PC-3 (cell line): ENCODE measurements around the gene GFRA1. TPM values are rescaled to one million over a fixed set of nuclear protein-coding genes. Genes with fewer than 3 reads are reported as not detected.

Source experiments
- ATAC-seq: fragments of 200-7000 bp; cut with Tn5 transposase; 2 replicates; pipeline ENCODE4 v1.9.1; 2020; ENCODE audit warnings: mild to moderate bottlenecking, moderate library complexity
- BruUV-seq: library from RNA; stranded (reverse); fragments of 400-500 nt; replicated peaks from 2 replicates; lab custom pipeline; 2021; lab: Mats Ljungman, UMichigan
- CTCF ChIA-PET: fragments of 300-600 bp; sonication (Branson Sonifier 250); formaldehyde crosslinking; loops from one replicate; lab custom pipeline; 2022; ENCODE audit warnings: antibody characterized with exemption; lab: Charles Lee
- POLR2A ChIA-PET: fragments of 300-600 bp; sonication (Branson Sonifier 250); formaldehyde crosslinking; loops from one replicate; lab custom pipeline; 2022; ENCODE audit warnings: antibody characterized with exemption; ENCODE audit not compliant: unreplicated experiment; lab: Charles Lee
- DNase-seq: peaks from one replicate; pipeline ENCODE4 v3.0.0-alpha.2; 2015
- H2AFZ ChIP-seq: fragments of 300-600 bp; sonication (generic); 2 replicates; pipeline ENCODE4 v1.6.0; 2016; ENCODE audit warnings: antibody characterized with exemption, low read length
- H3F3A ChIP-seq: fragments of 300-600 bp; sonication (generic); one replicate; pipeline ENCODE4 v1.6.0; 2017; ENCODE audit warnings: antibody characterized with exemption, low read length, control low read depth, mild to moderate bottlenecking; ENCODE audit not compliant: unreplicated experiment
- H3K27ac ChIP-seq: fragments of 300-600 bp; sonication (generic); 2 replicates; pipeline ENCODE4 v1.5.1; 2016; ENCODE audit warnings: mild to moderate bottlenecking, low read length
- H3K27me3 ChIP-seq: fragments of 300-600 bp; sonication (generic); 2 replicates; pipeline ENCODE4 v1.6.1; 2016; ENCODE audit warnings: low read length, mixed read lengths
- H3K36me3 ChIP-seq: fragments of 300-600 bp; sonication (generic); 2 replicates; pipeline ENCODE4 v1.6.1; 2016; ENCODE audit warnings: low read depth, mixed run types, low read length, mixed read lengths
- H3K4me1 ChIP-seq: fragments of 300-600 bp; sonication (generic); 2 replicates; pipeline ENCODE4 v1.5.1; 2016; ENCODE audit warnings: low read length; ENCODE audit not compliant: insufficient read depth
- H3K4me2 ChIP-seq: fragments of 300-600 bp; sonication (generic); 2 replicates; pipeline ENCODE4 v1.6.0; 2016; ENCODE audit warnings: low read length
- H3K4me3 ChIP-seq: fragments of 300-600 bp; sonication (generic); 2 replicates; pipeline ENCODE4 v1.5.1; 2016; ENCODE audit warnings: mild to moderate bottlenecking, low read length, mixed read lengths
- H3K79me2 ChIP-seq: fragments of 300-600 bp; sonication (generic); 2 replicates; pipeline ENCODE4 v1.6.1; 2017; ENCODE audit warnings: low read length, mixed read lengths
- H3K9ac ChIP-seq: fragments of 300-600 bp; sonication (generic); 2 replicates; pipeline ENCODE4 v1.6.0; 2016; ENCODE audit warnings: mild to moderate bottlenecking, low read length
- H3K9me2 ChIP-seq: fragments of 300-600 bp; sonication (generic); replicated peaks from 2 replicates; pipeline ENCODE4 v1.6.1; 2016; ENCODE audit warnings: mixed run types, low read length, mixed read lengths
- H3K9me3 ChIP-seq: fragments of 300-600 bp; sonication (generic); 2 replicates; pipeline ENCODE4 v1.6.1; 2016; ENCODE audit warnings: low read length, mixed read lengths
- H4K20me1 ChIP-seq: fragments of 300-600 bp; sonication (generic); 2 replicates; pipeline ENCODE4 v1.6.1; 2016; ENCODE audit warnings: low read length, mixed read lengths
- EZH2 ChIP-seq: fragments of 300-600 bp; sonication (generic); IDR thresholded peaks from one replicate; pipeline ENCODE4 v1.6.1; 2017; ENCODE audit warnings: antibody characterized with exemption, mild to moderate bottlenecking, low read length; ENCODE audit not compliant: unreplicated experiment
- EZH2phosphoT487 ChIP-seq: fragments of 300-600 bp; sonication (generic); IDR thresholded peaks from 2 replicates; pipeline ENCODE4 v1.6.1; 2018; ENCODE audit warnings: mild to moderate bottlenecking, antibody characterized with exemption, low read length, borderline replicate concordance
- intact Hi-C: fragments of 100-400 bp; cut with micrococcal nuclease; formaldehyde crosslinking; loops from 2 replicates; pipeline ENCODE4 v1.9.0; 2023
- total RNA-seq: library from RNA; depleted of rRNA; stranded (reverse); fragments of >200 nt; gene quantifications from 2 replicates; pipeline ENCODE4 v1.2.3, GENCODE V29; 2014
- TF ChIP-seq, protein P1 (sequence below): fragments of 300-600 bp; sonication (generic); conservative IDR thresholded peaks from 2 replicates; pipeline ENCODE4 v1.5.1; 2017; ENCODE audit warnings: antibody characterized with exemption, low read depth, mild to moderate bottlenecking, low read length

The GFRA1 gene
- total RNA-seq, 1 experiment from 2014 or later, result not detected

GRCh38 chr10:116184512-116184794 lies 88.6 kb downstream of the GFRA1 start:
- no peak overlapping the region for H2AFZ ChIP-seq
- H4K20me1 ChIP-seq, result no peaks in the 10 kb centered on the region
- no peak for DNase-seq
- no peak overlapping the region for H3K4me2 ChIP-seq
- H3K4me1 ChIP-seq, result no peaks in the 10 kb centered on the region
- H3K9me2 ChIP-seq, result no peaks in the 10 kb centered on the region
- H3K27ac ChIP-seq, result no peak overlapping the region
- no peaks in the 10 kb centered on the region for H3F3A ChIP-seq
- CTCF ChIA-PET, result no interaction called here
- no peaks in the 10 kb centered on the region for H3K79me2 ChIP-seq
- H3K9me3 ChIP-seq, result no peaks in the 10 kb centered on the region
- TF ChIP-seq EZH2phosphoT487 (no peak), EZH2 (no peak)
- TF ChIP-seq, protein P1, sequence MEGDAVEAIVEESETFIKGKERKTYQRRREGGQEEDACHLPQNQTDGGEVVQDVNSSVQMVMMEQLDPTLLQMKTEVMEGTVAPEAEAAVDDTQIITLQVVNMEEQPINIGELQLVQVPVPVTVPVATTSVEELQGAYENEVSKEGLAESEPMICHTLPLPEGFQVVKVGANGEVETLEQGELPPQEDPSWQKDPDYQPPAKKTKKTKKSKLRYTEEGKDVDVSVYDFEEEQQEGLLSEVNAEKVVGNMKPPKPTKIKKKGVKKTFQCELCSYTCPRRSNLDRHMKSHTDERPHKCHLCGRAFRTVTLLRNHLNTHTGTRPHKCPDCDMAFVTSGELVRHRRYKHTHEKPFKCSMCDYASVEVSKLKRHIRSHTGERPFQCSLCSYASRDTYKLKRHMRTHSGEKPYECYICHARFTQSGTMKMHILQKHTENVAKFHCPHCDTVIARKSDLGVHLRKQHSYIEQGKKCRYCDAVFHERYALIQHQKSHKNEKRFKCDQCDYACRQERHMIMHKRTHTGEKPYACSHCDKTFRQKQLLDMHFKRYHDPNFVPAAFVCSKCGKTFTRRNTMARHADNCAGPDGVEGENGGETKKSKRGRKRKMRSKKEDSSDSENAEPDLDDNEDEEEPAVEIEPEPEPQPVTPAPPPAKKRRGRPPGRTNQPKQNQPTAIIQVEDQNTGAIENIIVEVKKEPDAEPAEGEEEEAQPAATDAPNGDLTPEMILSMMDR, result no peak
- H3K9ac ChIP-seq, result no peak overlapping the region
- no TSS peak for BruUV-seq
- H3K4me3 ChIP-seq, result no peak overlapping the region
- intact Hi-C loops, result no loop called here
- ATAC-seq, result no peak
- POLR2A ChIA-PET, result no interaction called here
- no peaks in the 10 kb centered on the region for H3K36me3 ChIP-seq
- no peaks in the 10 kb centered on the region for H3K27me3 ChIP-seq

- ATAC-seq, result no peak
- H3K27ac ChIP-seq, result no peak overlapping the region
- H3K79me2 ChIP-seq, result no peaks in the 10 kb centered on the region
- H3K9me2 ChIP-seq, result no peaks in the 10 kb centered on the region
- H2AFZ ChIP-seq, result no peak overlapping the region
- no TSS peak for BruUV-seq
- H3K4me3 ChIP-seq, result no peak overlapping the region
- CTCF ChIA-PET, result no interaction called here
- no peaks in the 10 kb centered on the region for H3K9me3 ChIP-seq
- TF ChIP-seq EZH2, result no peak
- TF ChIP-seq EZH2phosphoT487, result no peak
- TF ChIP-seq, protein P1, result no peak
- no peaks in the 10 kb centered on the region for H3F3A ChIP-seq
- no peak overlapping the region for H3K9ac ChIP-seq
- intact Hi-C loops, result no loop called here
- H4K20me1 ChIP-seq, result no peaks in the 10 kb centered on the region
- H3K4me2 ChIP-seq, result no peak overlapping the region
- POLR2A ChIA-PET, result no interaction called here
- no peaks in the 10 kb centered on the region for H3K36me3 ChIP-seq
- no peaks in the 10 kb centered on the region for H3K4me1 ChIP-seq
- H3K27me3 ChIP-seq, result no peaks in the 10 kb centered on the region
- DNase-seq, result no peak
Measured at GRCh38 chr10:116183733-116184511, 89.1 kb downstream of the GFRA1 start.

DNA sequence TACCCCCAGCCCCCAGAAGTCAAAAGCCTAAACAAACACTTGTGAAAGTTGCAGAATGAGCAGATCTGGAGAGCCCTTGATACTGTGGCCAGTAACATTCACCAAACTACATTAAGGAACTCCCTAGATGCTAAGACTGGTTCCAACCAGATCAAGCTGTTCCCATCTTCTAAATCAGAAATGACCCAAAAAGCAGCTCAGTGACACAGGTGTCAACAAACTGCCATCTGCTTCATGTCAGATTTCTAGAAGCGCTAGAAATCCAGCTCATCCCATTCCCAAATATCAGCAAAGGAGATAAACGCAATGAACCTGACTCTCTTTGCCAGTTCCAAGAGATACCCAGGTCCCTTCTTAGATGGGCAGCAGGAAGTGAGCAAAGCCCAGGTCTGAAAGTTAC lies 90.6 kb downstream of the GFRA1 start:
- Histone ChIP-seq H3K27ac (no peak overlapping the region), H4K20me1 (no peaks in the 10 kb centered on the region), H3K27me3 (no peaks in the 10 kb centered on the region), H3K4me3 (no peak overlapping the region), H3K9ac (no peak overlapping the region), H3K4me2 (no peak overlapping the region), H3K79me2 (no peaks in the 10 kb centered on the region), H3K9me2 (no peaks in the 10 kb centered on the region), H3F3A (no peaks in the 10 kb centered on the region), H3K9me3 (no peaks in the 10 kb centered on the region), H3K4me1 (no peaks in the 10 kb centered on the region), H2AFZ (no peak overlapping the region), H3K36me3 (no peaks in the 10 kb centered on the region)
- ATAC-seq, result no peak
- DNase-seq, result no peak
- ChIA-PET POLR2A (no interaction called here), CTCF (no interaction called here)
- BruUV-seq, result no TSS peak
- TF ChIP-seq EZH2phosphoT487 (no peak), EZH2 (no peak)
- TF ChIP-seq, protein P1, result no peak
- intact Hi-C loops, result no loop called here
